Measurements from ENCODE around the gene KLF1. TPM values are rescaled to one million over a fixed set of nuclear protein-coding genes. Genes with fewer than 3 reads are reported as not detected.
A peak's percentile ranks its signal among the peaks of the same experiment; 100 is the strongest.

KLF1 gene
- total and polyA plus RNA-seq, 2 of the 13 experiments (the other 11 are each of a cell fraction or from before 2014, with no cell fraction given), result not detected

DNA sequence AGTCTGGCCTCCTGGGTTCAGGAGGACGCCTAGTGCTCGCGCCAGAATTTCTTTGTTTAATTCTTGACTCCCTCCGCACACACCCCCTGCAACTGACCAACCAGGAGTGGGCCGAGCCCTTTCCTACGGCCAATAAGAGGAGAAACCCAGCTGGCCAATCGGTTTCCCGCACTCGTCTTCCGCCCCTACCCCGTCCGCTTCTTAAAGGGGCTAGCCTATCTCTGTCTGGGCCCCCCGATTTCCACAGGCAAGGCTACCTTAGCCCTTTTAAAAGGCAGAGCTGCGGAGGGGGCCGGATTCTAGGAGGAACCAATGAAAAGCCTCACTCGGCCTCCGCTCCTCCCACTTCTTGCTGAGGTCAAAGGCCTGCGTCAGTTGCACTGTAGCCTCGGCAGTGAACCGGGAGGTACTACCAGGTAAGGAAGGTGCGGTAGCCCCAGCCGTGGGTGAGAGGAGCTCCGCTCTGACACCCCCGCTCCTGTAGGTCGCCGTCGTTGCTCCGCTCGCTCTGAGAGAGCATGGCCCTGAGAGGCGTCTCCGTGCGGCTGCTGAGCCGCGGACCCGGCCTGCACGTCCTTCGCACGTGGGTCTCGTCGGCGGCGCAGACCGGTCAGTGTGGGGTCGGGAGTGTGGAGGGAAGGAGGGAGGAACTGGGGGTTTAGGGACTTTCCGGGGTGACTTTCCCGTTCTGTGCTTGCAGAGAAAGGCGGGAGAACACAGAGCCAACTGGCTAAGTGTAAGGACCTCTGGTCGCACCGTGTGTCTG is 4.0 kb upstream of the KLF1 start, which contains the start of gene GCDH (continued):
- TF ChIP-seq ARID2 (CRISPR knock-in tag; IDR thresholded peaks at IDR 0.05; ENCODE audit: borderline replicate concordance), result no peak
- peak; percentile 83; the same call in 1 of the 2 replicates for TF ChIP-seq ZNF670 (CRISPR knock-in tag; IDR thresholded peaks at IDR 0.05; ENCODE audit: borderline replicate concordance)
- TF ChIP-seq, protein P1, sequence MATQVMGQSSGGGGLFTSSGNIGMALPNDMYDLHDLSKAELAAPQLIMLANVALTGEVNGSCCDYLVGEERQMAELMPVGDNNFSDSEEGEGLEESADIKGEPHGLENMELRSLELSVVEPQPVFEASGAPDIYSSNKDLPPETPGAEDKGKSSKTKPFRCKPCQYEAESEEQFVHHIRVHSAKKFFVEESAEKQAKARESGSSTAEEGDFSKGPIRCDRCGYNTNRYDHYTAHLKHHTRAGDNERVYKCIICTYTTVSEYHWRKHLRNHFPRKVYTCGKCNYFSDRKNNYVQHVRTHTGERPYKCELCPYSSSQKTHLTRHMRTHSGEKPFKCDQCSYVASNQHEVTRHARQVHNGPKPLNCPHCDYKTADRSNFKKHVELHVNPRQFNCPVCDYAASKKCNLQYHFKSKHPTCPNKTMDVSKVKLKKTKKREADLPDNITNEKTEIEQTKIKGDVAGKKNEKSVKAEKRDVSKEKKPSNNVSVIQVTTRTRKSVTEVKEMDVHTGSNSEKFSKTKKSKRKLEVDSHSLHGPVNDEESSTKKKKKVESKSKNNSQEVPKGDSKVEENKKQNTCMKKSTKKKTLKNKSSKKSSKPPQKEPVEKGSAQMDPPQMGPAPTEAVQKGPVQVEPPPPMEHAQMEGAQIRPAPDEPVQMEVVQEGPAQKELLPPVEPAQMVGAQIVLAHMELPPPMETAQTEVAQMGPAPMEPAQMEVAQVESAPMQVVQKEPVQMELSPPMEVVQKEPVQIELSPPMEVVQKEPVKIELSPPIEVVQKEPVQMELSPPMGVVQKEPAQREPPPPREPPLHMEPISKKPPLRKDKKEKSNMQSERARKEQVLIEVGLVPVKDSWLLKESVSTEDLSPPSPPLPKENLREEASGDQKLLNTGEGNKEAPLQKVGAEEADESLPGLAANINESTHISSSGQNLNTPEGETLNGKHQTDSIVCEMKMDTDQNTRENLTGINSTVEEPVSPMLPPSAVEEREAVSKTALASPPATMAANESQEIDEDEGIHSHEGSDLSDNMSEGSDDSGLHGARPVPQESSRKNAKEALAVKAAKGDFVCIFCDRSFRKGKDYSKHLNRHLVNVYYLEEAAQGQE (IDR thresholded peaks at IDR 0.05; ENCODE audit: borderline replicate concordance in 1 of 2, low read depth in 1 of 2, low read length in 2 of 2), result 0 out of 4 replicates have a peak, but pooled peaks of 1 of the 2 experiments have one; percentile 14
- TF ChIP-seq RBM39 (IDR thresholded peaks at IDR 0.05; ENCODE audit: low read depth, low read length, poor library complexity, severe bottlenecking), result peak; percentile 82
- no peak for TF ChIP-seq ZIK1 (CRISPR knock-in tag; IDR thresholded peaks at IDR 0.05; ENCODE audit: borderline replicate concordance, low read depth)
- no peak for TF ChIP-seq JUNB (CRISPR knock-in tag; IDR thresholded peaks at IDR 0.05; ENCODE audit: borderline replicate concordance)
- peak; percentile 56; the same call in 1 of the 2 replicates for TF ChIP-seq ZNF839 (CRISPR knock-in tag; IDR thresholded peaks at IDR 0.05; ENCODE audit: borderline replicate concordance)
- no peak for TF ChIP-seq MAF1 (CRISPR knock-in tag; IDR thresholded peaks at IDR 0.05; ENCODE audit: borderline replicate concordance)
- TF ChIP-seq ZNF768 (CRISPR knock-in tag; IDR thresholded peaks at IDR 0.05), result peak; percentile 45; the same call in 1 of the 2 replicates
- TF ChIP-seq, protein P2, sequence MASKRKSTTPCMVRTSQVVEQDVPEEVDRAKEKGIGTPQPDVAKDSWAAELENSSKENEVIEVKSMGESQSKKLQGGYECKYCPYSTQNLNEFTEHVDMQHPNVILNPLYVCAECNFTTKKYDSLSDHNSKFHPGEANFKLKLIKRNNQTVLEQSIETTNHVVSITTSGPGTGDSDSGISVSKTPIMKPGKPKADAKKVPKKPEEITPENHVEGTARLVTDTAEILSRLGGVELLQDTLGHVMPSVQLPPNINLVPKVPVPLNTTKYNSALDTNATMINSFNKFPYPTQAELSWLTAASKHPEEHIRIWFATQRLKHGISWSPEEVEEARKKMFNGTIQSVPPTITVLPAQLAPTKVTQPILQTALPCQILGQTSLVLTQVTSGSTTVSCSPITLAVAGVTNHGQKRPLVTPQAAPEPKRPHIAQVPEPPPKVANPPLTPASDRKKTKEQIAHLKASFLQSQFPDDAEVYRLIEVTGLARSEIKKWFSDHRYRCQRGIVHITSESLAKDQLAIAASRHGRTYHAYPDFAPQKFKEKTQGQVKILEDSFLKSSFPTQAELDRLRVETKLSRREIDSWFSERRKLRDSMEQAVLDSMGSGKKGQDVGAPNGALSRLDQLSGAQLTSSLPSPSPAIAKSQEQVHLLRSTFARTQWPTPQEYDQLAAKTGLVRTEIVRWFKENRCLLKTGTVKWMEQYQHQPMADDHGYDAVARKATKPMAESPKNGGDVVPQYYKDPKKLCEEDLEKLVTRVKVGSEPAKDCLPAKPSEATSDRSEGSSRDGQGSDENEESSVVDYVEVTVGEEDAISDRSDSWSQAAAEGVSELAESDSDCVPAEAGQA (IDR thresholded peaks at IDR 0.05; ENCODE audit: low read depth), result peak; percentile 35; the same call in 1 of the 2 replicates
- TF ChIP-seq, protein P2 (CRISPR knock-in tag; IDR thresholded peaks at IDR 0.05; ENCODE audit: borderline replicate concordance), result no peak
- peak; percentile 37; the same call in 1 of the 2 replicates for TF ChIP-seq NFKB2 (CRISPR knock-in tag; IDR thresholded peaks at IDR 0.05; ENCODE audit: borderline replicate concordance)
- TF ChIP-seq ISX (CRISPR knock-in tag; conservative IDR thresholded peaks at IDR 0.05), result no peak
- TF ChIP-seq ZNF678 (CRISPR knock-in tag; IDR thresholded peaks at IDR 0.05), result no peak
- no peak for TF ChIP-seq ZNF883 (CRISPR knock-in tag; IDR thresholded peaks at IDR 0.05; ENCODE audit: not compliant biosample characterization)
- peak; percentile 68; the same call in 1 of the 2 replicates for TF ChIP-seq ZBTB7A (CRISPR knock-in tag; IDR thresholded peaks at IDR 0.05)
- TF ChIP-seq MYC (CRISPR knock-in tag; IDR thresholded peaks at IDR 0.05; ENCODE audit: borderline replicate concordance), result peak; percentile 87; the same call in 1 of the 2 replicates
- peak; percentile 15; the same call in 1 of the 2 replicates for TF ChIP-seq SOX5 (CRISPR knock-in tag; IDR thresholded peaks at IDR 0.05; ENCODE audit: borderline replicate concordance)
- peak in 1 of 2 experiments; percentile 65; a peak in 3 of 4 replicates for TF ChIP-seq NR2F1 (CRISPR knock-in tag; IDR thresholded peaks at IDR 0.05)
